Left lung (tissue), 10 donors: ENCODE results near the gene MYOF. TPM values are rescaled to one million over a fixed set of nuclear protein-coding genes. Genes with fewer than 3 reads are reported as not detected.
"Not testable (repeated sequence)": the region's sequence is repeated elsewhere in the genome, so short reads cannot be mapped to it uniquely, and the experiment has no call there.

ENCODE experiments used
- ATAC-seq: fragments of 200-7000 bp; cut with Tn5 transposase; one replicate; pipeline ENCODE4 v1.9.1; 2020; ENCODE audit warnings: moderate library complexity
- DNase-seq, 4 donors: peaks; one replicate each; pipeline ENCODE4 v3.0.0-alpha.2; 2013 to 2020
- H3K27ac ChIP-seq, 2 donors: fragments of 200-600 bp; sonication (generic) in 1 of 2; one replicate each; pipeline versions ENCODE4 v1.5.0 to v1.8.0; 2020 to 2021
- H3K27me3 ChIP-seq, 2 donors: fragments of 200-600 bp; sonication (generic) in 1 of 2; one replicate each; pipeline versions ENCODE4 v1.5.0 to v1.8.0; 2020 to 2021
- H3K36me3 ChIP-seq, 2 donors: fragments of 200-600 bp; sonication (generic) in 1 of 2; one replicate each; pipeline versions ENCODE4 v1.5.0 to v1.8.0; 2020 to 2021
- H3K4me1 ChIP-seq, 2 donors: fragments of 200-600 bp; one replicate each; pipeline ENCODE4 v1.8.0; 2021
- H3K4me3 ChIP-seq, 2 donors: fragments of 200-600 bp; sonication (generic) in 1 of 2; one replicate each; pipeline versions ENCODE4 v1.5.0 to v1.8.0; 2020 to 2021; ENCODE audit warnings: mild to moderate bottlenecking in 1 of 2
- H3K9me3 ChIP-seq, 2 donors: fragments of 200-600 bp; sonication (generic) in 1 of 2; one replicate each; pipeline versions ENCODE4 v1.5.0 to v1.8.0; 2020 to 2021
- CTCF ChIP-seq, 2 donors: fragments of 200-600 bp; sonication (generic) in 1 of 2; IDR thresholded peaks; one replicate each; pipeline versions ENCODE4 v1.5.0 to v1.8.0; 2021; ENCODE audit warnings: antibody characterized with exemption in 2 of 2
- intact Hi-C, 2 donors: fragments of 100-400 bp; cut with DNase I; formaldehyde crosslinking; loops; one replicate each; pipeline versions ENCODE4 v1.11.2 to v1.14.2; 2022
- polyA plus RNA-seq, 6 donors: library from polyadenylated mRNA; unstranded; fragments of 120-200 nt; gene quantifications; one replicate each; pipeline ENCODE4 v1.2.1, GENCODE V29; 2013; ENCODE audit not compliant: insufficient read length in 6 of 6
- total RNA-seq, 2 donors: library from RNA; stranded (reverse); fragmentation: NEBNext Ultra II Directional; extraction: Animal tissue kit (Norgen Biotek cat#: 25700); gene quantifications; one replicate each; pipeline ENCODE4 v1.2.1, GENCODE V29; 2021
- donor health status: DM: no; HTN: yes; CAD: no.
- donor health status: DM: no; HTN: no; CAD: no.

The MYOF gene
- total and polyA plus RNA-seq, 8 donors, result 54.9 to 295 (median 67.9) TPM

DNA sequence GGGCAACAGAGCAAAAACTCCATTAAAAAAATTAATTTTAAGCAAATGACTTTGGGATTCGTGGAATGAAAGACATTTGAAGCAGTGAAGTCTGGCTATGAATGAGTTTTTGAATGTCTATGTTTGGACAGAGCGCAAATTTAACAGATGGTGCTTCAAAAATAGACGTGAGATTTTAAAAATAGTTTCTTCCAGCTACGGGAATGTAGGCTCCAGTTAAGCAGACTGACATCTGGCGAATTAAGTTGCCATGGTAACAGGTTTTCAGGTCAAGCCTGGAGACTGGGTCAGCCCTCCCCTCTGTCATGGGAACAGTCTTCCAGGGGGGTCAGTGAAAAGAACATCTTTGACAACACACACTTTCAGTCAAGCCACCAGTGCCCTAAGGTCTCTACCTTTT lies 62.0 kb downstream of the MYOF start:
- peaks cover 0 to 30% of the 10 kb centered on the region in 2 donors for H3K36me3 ChIP-seq
- H3K27me3 ChIP-seq, result no peaks in the 10 kb centered on the region
- H3K27ac ChIP-seq, result no peak overlapping the region
- no peak overlapping the region for H3K4me3 ChIP-seq
- TF ChIP-seq CTCF (IDR thresholded peaks at IDR 0.05), result no peak
- peak in 2 of 4 donors; percentile 67 to 68 for DNase-seq
- intact Hi-C loops, result no loop called here
- ATAC-seq, result no peak
- no peaks in the 10 kb centered on the region for H3K9me3 ChIP-seq
- peaks cover 5 to 24% of the 10 kb centered on the region in 2 donors for H3K4me1 ChIP-seq

DNA sequence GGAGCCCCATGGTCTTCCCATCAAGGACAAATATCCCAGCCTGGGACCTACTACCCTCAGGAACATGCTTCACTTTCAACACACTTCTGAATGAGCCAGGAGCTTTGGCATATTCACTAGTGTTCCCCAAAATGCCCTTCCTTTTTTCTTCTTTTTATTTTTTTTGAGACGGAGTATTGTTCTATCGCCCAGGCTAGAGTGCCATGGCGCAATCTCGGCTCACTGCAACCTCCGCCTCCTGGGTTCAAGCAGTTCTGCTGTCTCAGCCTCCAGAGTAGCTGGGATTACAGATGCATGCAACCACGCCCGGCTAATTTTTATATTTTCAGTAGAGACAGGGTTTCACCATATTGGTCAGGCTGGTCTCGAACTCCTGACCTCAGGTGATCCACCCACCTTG lies 63.1 kb downstream of the MYOF start:
- H3K27ac ChIP-seq, DNase-seq, ATAC-seq, H3K27me3 ChIP-seq, H3K4me3 ChIP-seq, H3K9me3 ChIP-seq, intact Hi-C loops: not testable (repeated sequence)
- H3K36me3 ChIP-seq, result peaks cover 0 to 24% of the 10 kb centered on the region in 2 donors
- peaks cover 5 to 24% of the 10 kb centered on the region in 2 donors for H3K4me1 ChIP-seq

GRCh38 chr10:93417921-93418320 lies 64.2 kb downstream of the MYOF start:
- Histone ChIP-seq H3K9me3 (no peaks in the 10 kb centered on the region), H3K36me3 (peaks cover 0 to 15% of the 10 kb centered on the region in 2 donors), H3K27ac (no peak overlapping the region), H3K4me1 (peaks cover 5 to 35% of the 10 kb centered on the region in 2 donors), H3K4me3 (no peak overlapping the region), H3K27me3 (no peaks in the 10 kb centered on the region)
- TF ChIP-seq CTCF (IDR thresholded peaks at IDR 0.05), result no peak
- no peak for DNase-seq
- intact Hi-C loops, result no loop called here
- ATAC-seq, result peak; percentile 14

DNA sequence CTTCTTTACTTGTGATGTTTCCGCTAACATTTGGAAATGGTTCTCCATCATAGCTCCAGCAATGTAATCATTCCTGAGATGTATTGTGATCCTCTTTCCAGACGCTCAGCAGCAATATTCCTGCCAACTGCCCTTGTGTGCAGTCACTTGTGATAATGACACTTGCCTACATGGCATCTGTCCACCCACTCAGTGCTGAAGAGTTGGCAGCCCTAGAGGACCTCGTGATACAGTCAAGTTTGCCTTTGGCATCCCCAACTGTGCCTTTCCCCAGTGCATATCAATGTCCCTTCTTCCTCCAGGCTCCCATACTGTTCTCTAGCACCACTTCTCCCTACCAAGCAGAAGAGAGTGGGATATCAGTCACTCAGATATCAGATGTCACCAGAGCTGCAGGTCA lies 64.9 kb downstream of the MYOF start:
- no peak for TF ChIP-seq CTCF (IDR thresholded peaks at IDR 0.05)
- Histone ChIP-seq H3K27me3 (no peaks in the 10 kb centered on the region), H3K36me3 (peaks cover 0 to 13% of the 10 kb centered on the region in 2 donors), H3K27ac (no peak overlapping the region), H3K4me1 (peaks cover 5 to 41% of the 10 kb centered on the region in 2 donors), H3K9me3 (no peaks in the 10 kb centered on the region), H3K4me3 (no peak overlapping the region)
- intact Hi-C loops, result no loop called here
- ATAC-seq (peak; percentile 71), DNase-seq (peak in 1 of 4 donors; percentile 46)

DNA sequence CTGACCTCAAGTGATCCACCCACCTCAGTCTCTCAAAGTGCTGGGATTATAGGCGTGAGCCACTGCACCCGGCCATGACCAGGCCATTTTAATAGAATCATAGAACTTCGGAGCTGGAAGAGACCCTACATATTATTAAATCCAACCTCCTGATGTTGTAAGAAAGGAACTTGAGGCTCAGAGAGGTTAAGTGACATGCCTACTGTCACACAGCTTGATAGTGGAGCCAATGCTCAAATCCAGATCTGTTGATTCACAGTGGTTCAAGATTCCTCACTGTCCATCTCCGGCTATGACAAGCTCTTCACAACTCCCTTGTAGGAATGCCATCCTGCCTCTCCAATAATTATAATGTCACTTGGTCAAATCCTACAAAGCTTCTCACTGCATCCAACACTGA lies 65.3 kb downstream of the MYOF start:
- TF ChIP-seq CTCF (IDR thresholded peaks at IDR 0.05), result no peak
- H3K9me3 ChIP-seq, result no peaks in the 10 kb centered on the region
- H3K27me3 ChIP-seq, result no peaks in the 10 kb centered on the region
- intact Hi-C loops, result no loop called here
- H3K36me3 ChIP-seq, result peaks cover 0 to 13% of the 10 kb centered on the region in 2 donors
- H3K4me1 ChIP-seq, result peaks cover 5 to 44% of the 10 kb centered on the region in 2 donors
- DNase-seq (no peak), ATAC-seq (no peak)
- no peak overlapping the region for H3K27ac ChIP-seq
- H3K4me3 ChIP-seq, result no peak overlapping the region

DNA sequence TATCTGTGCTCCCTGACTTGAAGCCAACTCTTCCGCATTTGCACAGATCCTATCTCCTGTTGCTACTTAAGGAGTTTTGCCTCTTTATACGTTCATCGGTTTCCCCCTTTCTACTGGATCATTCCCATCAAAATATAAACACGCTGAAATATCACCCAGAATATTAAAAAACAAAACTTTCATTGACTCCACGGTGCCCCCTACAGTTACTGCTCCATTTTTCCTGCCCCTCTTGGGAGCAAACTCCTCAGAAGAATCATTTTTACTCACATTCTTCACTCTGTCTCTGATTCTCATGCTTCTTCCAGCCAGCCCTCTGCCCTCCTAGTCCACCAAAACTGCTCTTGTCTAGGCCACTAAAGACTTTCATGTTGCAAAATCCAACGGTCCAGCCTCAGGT lies 66.4 kb downstream of the MYOF start:
- H3K27ac ChIP-seq, result no peak overlapping the region
- H3K4me3 ChIP-seq, result no peak overlapping the region
- H3K27me3 ChIP-seq, result no peaks in the 10 kb centered on the region
- H3K9me3 ChIP-seq, result no peaks in the 10 kb centered on the region
- intact Hi-C loops, result no loop called here
- DNase-seq (no peak), ATAC-seq (no peak)
- H3K4me1 ChIP-seq, result peaks cover 5 to 36% of the 10 kb centered on the region in 2 donors
- H3K36me3 ChIP-seq, result peaks cover 0 to 13% of the 10 kb centered on the region in 2 donors
- TF ChIP-seq CTCF (IDR thresholded peaks at IDR 0.05), result no peak
